ENCODE measurements around the gene OR1F1. TPM values are rescaled to one million over a fixed set of nuclear protein-coding genes. Genes with fewer than 3 reads are reported as not detected.

Gene OR1F1
- total and polyA plus RNA-seq, 9 of the 15 experiments (the other 6 are each of a cell fraction or from before 2014, with no cell fraction given) = 0.15 to 0.61 (median 0.35) TPM; not detected in 3

DNA sequence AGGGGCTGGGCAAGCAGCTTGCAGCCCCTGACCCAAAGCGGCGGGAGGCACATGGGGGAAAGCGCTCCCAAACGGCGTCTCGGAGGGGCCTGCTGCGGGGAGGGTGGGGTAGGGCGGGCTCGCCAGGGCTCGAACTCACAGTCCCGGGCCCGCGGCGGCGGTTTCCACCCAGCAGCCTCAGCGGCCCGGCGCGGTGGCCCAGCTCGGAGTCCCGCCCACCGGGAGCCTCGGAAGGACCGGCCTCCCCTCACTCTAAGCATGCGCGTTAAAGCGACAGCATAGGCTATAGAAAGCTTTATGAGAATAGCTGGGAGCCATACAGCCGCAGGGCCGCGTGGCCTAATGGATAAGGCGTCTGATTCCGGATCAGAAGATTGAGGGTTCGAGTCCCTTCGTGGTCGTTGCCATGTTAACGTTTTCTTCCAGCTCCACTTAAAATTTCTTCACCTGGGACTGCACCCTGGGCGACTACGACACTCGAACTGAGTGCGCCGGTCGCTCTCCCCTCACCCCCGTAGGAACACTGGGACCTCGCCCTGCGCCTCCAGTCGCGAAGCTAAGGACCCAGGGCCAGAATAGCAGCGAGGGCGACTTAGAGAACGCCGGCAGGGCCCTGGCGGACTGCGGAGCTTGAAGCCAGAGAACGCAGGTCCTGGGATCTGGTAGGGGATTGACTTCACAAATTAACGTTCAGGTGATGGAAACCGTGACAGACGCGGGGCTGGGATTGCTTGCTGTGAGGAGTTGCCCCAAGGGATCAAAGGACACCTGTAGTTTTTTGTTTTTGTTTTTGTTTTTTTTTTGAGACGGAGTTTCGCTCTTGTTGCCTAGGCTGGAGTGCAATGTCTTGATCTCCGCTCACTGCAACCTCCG, 37.4 kb upstream of the OR1F1 start (continued):
- TF ChIP-seq, protein P1, sequence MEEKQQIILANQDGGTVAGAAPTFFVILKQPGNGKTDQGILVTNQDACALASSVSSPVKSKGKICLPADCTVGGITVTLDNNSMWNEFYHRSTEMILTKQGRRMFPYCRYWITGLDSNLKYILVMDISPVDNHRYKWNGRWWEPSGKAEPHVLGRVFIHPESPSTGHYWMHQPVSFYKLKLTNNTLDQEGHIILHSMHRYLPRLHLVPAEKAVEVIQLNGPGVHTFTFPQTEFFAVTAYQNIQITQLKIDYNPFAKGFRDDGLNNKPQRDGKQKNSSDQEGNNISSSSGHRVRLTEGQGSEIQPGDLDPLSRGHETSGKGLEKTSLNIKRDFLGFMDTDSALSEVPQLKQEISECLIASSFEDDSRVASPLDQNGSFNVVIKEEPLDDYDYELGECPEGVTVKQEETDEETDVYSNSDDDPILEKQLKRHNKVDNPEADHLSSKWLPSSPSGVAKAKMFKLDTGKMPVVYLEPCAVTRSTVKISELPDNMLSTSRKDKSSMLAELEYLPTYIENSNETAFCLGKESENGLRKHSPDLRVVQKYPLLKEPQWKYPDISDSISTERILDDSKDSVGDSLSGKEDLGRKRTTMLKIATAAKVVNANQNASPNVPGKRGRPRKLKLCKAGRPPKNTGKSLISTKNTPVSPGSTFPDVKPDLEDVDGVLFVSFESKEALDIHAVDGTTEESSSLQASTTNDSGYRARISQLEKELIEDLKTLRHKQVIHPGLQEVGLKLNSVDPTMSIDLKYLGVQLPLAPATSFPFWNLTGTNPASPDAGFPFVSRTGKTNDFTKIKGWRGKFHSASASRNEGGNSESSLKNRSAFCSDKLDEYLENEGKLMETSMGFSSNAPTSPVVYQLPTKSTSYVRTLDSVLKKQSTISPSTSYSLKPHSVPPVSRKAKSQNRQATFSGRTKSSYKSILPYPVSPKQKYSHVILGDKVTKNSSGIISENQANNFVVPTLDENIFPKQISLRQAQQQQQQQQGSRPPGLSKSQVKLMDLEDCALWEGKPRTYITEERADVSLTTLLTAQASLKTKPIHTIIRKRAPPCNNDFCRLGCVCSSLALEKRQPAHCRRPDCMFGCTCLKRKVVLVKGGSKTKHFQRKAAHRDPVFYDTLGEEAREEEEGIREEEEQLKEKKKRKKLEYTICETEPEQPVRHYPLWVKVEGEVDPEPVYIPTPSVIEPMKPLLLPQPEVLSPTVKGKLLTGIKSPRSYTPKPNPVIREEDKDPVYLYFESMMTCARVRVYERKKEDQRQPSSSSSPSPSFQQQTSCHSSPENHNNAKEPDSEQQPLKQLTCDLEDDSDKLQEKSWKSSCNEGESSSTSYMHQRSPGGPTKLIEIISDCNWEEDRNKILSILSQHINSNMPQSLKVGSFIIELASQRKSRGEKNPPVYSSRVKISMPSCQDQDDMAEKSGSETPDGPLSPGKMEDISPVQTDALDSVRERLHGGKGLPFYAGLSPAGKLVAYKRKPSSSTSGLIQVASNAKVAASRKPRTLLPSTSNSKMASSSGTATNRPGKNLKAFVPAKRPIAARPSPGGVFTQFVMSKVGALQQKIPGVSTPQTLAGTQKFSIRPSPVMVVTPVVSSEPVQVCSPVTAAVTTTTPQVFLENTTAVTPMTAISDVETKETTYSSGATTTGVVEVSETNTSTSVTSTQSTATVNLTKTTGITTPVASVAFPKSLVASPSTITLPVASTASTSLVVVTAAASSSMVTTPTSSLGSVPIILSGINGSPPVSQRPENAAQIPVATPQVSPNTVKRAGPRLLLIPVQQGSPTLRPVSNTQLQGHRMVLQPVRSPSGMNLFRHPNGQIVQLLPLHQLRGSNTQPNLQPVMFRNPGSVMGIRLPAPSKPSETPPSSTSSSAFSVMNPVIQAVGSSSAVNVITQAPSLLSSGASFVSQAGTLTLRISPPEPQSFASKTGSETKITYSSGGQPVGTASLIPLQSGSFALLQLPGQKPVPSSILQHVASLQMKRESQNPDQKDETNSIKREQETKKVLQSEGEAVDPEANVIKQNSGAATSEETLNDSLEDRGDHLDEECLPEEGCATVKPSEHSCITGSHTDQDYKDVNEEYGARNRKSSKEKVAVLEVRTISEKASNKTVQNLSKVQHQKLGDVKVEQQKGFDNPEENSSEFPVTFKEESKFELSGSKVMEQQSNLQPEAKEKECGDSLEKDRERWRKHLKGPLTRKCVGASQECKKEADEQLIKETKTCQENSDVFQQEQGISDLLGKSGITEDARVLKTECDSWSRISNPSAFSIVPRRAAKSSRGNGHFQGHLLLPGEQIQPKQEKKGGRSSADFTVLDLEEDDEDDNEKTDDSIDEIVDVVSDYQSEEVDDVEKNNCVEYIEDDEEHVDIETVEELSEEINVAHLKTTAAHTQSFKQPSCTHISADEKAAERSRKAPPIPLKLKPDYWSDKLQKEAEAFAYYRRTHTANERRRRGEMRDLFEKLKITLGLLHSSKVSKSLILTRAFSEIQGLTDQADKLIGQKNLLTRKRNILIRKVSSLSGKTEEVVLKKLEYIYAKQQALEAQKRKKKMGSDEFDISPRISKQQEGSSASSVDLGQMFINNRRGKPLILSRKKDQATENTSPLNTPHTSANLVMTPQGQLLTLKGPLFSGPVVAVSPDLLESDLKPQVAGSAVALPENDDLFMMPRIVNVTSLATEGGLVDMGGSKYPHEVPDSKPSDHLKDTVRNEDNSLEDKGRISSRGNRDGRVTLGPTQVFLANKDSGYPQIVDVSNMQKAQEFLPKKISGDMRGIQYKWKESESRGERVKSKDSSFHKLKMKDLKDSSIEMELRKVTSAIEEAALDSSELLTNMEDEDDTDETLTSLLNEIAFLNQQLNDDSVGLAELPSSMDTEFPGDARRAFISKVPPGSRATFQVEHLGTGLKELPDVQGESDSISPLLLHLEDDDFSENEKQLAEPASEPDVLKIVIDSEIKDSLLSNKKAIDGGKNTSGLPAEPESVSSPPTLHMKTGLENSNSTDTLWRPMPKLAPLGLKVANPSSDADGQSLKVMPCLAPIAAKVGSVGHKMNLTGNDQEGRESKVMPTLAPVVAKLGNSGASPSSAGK (IDR thresholded peaks at IDR 0.05) = peak; percentile 24; the same call in 1 of the 2 replicates
- TF ChIP-seq NR4A1 (CRISPR knock-in tag; IDR thresholded peaks at IDR 0.05) (no peak), NR4A1 (tag; IDR thresholded peaks at IDR 0.05) (no peak), GABPA (tag; conservative IDR thresholded peaks at IDR 0.05; ENCODE audit: low read depth) (peak; percentile 26), FIP1L1 (IDR thresholded peaks at IDR 0.05; ENCODE audit: low read depth, low read length, poor library complexity, severe bottlenecking) (peak; percentile 37), LARP7 (IDR thresholded peaks at IDR 0.05) (0 out of 2 replicates have a peak, but pooled peaks have one; percentile 61), NR3C1 (CRISPR knock-in tag; IDR thresholded peaks at IDR 0.05) (no peak), MYC (IDR thresholded peaks at IDR 0.05; ENCODE audit: low read depth, low read length) (peak; percentile 80), MYC (CRISPR knock-in tag; IDR thresholded peaks at IDR 0.05; ENCODE audit: borderline replicate concordance, low read depth) (no peak), CREB1 (IDR thresholded peaks at IDR 0.05) (peak; percentile 66), CREB1 (CRISPR knock-in tag; IDR thresholded peaks at IDR 0.05) (peak; percentile 68; the same call in 1 of the 2 replicates), PHTF2 (CRISPR knock-in tag; IDR thresholded peaks at IDR 0.05) (no peak), FOXA1 (IDR thresholded peaks at IDR 0.05; ENCODE audit: borderline replicate concordance) (no peak), FOXP1 (CRISPR knock-in tag; IDR thresholded peaks at IDR 0.05) (peak; percentile 72; the same call in 1 of the 2 replicates), ZNF212 (CRISPR knock-in tag; IDR thresholded peaks at IDR 0.05) (no peak)
- TF ChIP-seq, protein P2, sequence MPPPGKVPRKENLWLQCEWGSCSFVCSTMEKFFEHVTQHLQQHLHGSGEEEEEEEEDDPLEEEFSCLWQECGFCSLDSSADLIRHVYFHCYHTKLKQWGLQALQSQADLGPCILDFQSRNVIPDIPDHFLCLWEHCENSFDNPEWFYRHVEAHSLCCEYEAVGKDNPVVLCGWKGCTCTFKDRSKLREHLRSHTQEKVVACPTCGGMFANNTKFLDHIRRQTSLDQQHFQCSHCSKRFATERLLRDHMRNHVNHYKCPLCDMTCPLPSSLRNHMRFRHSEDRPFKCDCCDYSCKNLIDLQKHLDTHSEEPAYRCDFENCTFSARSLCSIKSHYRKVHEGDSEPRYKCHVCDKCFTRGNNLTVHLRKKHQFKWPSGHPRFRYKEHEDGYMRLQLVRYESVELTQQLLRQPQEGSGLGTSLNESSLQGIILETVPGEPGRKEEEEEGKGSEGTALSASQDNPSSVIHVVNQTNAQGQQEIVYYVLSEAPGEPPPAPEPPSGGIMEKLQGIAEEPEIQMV (tag; conservative IDR thresholded peaks at IDR 0.05; ENCODE audit: low read depth) = 0 out of 2 replicates have a peak, but pooled peaks have one; percentile 17
